A673 (cell line): ENCODE measurements around the gene PPP4R2.

Source experiments
- CTCF ChIP-seq: fragments of 300-800, 200-600 bp; sonication (generic); conservative IDR thresholded peaks from 2 replicates; pipeline ENCODE4 v1.5.1; 2017; ENCODE audit warnings: low read depth, mild to moderate bottlenecking, antibody characterized with exemption, low read length, moderate library complexity, mixed read lengths
- EZH2 ChIP-seq: fragments of 200-600 bp; sonication (generic); IDR thresholded peaks from 2 replicates; pipeline ENCODE4 v1.6.1; 2017; ENCODE audit warnings: borderline replicate concordance, low read depth, mild to moderate bottlenecking, mixed read lengths, antibody characterized with exemption, low read length; ENCODE audit not compliant: poor library complexity, severe bottlenecking

- TF ChIP-seq CTCF (no peak), EZH2 (no peak)
Measured at GRCh38 chr3:72972706-72973030, 23.9 kb upstream of the PPP4R2 start.
